GM18909 (cell line): Measurements from ENCODE around the gene DLG2.
"Not testable (repeated sequence)": the region's sequence is repeated elsewhere in the genome, so short reads cannot be mapped to it uniquely, and the experiment has no call there.

Experiments
- ATAC-seq: cut with Tn5 transposase; IDR thresholded peaks from one replicate; pipeline ENCODE4 v1.9.1; 2021; ENCODE audit warnings: mild to moderate bottlenecking; ENCODE audit not compliant: unreplicated experiment, poor library complexity

The DLG2 gene

DNA sequence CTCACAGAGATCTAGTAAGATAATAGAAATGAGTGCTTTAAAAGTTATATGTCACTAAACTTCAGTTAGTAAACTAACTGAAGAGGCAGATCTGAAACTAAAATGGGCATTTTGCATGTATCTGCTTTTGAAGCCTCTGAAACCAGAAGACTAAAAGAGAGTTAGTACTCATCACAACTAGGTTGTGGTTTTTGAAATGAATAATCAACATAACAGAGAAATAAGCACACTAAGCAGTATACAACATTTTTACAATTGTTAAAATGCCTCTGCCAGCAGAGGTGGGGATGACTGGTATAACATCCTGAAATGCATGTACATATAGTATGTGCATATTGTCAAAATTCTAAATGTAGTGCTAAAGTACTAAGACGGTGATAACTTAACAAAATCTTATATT is 564.5 kb downstream of the DLG2 start:
- ATAC-seq = peak; percentile 100

- ATAC-seq = no peak
Measured at GRCh38 chr11:85052636-85053035, 574.5 kb downstream of the DLG2 start.

DNA sequence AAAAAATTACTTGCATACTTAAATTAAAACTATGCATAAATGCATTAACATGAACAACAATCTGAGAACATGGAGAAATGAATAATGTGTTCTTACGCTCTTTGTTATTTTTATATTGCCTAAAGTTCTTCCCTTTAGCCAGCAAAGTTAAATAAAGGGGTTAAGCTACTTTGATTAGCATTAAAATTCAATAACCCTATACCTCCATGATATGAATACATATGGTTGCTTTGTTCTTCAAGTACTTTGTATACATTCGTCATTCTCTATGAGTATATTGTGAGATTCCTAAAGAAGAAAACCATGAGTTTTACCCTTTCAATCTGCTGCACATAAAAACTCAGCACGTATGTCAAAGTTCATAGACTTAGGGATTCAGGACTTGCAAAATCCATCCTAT is 578.3 kb downstream of the DLG2 start:
- no peak for ATAC-seq

- ATAC-seq = no peak
Measured at GRCh38 chr11:85045716-85046115, 581.4 kb downstream of the DLG2 start.

DNA sequence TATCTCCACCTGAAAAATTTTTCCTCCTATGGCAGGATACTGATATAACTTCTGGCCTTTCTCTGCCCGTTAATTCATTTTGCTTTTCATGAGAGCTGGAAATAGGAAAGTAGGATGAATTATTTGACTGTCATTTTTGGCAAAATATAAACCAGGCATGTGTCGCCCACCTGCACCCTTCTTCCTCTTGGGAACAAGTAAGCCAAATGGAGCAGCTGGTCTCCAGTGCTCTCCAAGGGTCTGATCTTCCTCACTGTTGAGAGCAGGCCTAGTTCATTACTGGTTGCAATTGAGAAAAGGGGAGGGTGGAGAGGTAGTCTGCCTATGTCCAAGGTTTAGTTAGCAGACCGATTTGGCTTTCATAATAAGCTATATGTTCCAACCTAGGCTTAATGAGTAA is 582.2 kb downstream of the DLG2 start:
- no peak for ATAC-seq

- no peak for ATAC-seq
Measured at GRCh38 chr11:85042361-85042760, 584.8 kb downstream of the DLG2 start.

GRCh38 chr11:85040166-85040565 is 587.0 kb downstream of the DLG2 start:
- no peak for ATAC-seq

DNA sequence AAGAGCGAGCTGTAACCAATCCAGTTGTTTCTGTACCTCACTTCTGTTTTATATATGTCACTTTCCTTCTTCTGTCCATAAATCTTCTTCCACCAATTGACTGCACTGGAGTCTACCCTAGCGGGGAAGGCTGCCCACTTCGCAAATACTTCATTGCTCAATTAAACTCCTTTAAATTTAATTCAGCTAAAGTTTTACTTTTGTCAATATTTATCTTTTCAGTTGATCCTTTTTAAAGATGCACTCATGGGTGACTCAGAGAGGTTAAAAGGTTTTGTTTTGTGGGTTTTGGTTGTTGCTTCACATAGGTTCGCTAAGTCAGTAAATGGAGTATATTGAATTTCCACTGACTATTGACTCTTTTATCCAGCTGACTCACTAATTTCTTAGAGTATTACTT is 597.2 kb downstream of the DLG2 start:
- no peak for ATAC-seq

GRCh38 chr11:85028329-85029101 is 598.6 kb downstream of the DLG2 start:
- ATAC-seq = no peak

DNA sequence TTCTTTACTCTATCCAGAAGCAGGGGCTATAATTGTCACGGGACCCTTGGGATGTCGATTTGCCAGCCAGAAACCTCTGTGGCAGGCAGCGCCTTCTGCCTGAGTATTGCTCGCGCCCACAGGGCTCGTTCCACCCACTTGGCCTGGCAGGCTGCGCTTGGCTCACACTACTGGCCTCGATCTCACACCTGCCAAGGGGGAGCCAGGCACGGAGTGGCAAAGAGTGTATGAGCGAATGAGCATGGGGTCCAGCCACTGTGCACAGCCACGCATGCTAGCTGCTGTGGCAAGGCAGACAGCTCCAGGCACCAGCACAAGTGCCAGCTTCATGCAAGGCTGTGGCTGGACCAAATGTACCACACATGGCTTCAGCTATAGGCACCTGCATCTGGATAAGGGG is 599.8 kb downstream of the DLG2 start:
- ATAC-seq = no peak

DNA sequence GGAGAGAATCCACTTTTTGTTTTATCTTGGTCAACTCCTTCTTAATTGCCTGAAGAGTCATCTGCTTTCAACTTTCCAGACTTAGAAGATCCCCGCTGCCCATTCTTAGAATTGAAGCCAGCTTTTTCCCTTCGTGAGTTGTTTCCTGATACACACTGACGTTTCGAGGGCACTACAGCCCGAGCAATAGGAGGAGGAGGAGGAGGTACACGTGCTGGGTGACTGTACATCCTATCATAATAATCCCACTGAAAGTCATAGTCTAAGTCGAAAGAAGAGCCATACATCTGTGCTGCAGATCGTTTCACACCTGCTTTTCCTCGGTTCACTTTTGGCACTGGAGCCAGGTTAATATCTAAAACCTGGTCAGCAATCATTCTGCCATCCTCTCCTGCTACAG is 606.1 kb downstream of the DLG2 start:
- no peak for ATAC-seq

- peak; percentile 48 for ATAC-seq
Measured at GRCh38 chr11:84993386-84993785, 633.8 kb downstream of the DLG2 start.

DNA sequence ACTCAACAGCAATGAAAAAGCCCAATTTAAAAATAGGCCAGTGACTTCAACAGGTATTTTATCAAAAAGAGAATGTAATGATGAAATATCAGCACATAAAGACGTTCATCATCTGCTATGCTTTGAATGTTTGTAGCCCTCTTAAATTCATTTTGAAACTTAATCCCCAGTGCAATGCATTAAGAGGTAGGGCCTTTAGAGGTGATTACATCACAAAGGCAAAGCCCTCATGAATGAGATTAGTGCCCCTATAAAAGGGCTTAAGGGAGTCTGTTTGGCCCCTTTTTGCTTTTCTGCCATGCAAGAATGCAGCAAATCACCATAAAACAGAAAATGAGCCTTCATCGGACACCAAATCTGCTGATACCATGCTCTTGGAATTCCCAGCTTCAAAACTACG is 637.0 kb downstream of the DLG2 start:
- no peak for ATAC-seq

GRCh38 chr11:84987686-84988187 is 639.4 kb downstream of the DLG2 start:
- ATAC-seq = not testable (repeated sequence)

DNA sequence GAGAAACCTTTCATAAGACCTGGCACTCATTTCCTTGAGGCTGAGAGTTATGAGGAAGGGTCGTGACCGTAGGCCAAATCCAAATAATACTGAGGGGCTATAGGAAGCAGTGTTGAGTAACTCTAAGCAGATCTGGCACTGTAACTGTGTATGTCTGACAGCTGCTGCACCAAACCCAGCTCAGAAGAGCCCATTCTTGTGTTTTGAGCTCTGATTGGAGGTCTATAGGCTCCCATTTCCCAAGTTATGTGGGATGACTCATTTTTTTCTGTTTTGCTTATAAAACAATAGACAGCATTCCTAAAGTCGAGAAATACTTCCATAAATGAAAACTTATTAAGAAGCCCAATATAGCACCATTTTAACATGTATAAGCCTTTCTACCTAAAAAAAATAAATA is 645.8 kb downstream of the DLG2 start:
- no peak for ATAC-seq

DNA sequence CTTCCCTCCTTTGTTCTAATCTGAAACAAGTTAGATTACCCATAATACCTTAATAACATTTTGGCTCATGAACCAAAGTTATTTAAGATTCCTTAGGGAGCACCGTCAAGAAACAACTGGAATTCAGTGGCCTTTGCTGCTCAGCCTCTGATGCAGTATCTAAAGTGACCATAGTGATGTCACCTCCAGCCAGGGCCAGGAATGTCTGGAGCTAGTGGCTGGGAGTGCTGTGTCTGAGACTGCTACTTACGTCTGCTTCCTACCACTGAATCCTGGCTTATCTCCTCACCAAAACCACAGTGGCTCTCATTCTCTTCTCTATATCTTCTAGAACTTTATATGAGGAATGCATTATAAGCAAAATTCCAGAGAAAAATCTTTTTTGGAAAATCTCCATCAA is 658.0 kb downstream of the DLG2 start:
- no peak for ATAC-seq

- ATAC-seq = no peak
Measured at GRCh38 chr11:84965484-84965883, 661.7 kb downstream of the DLG2 start.

DNA sequence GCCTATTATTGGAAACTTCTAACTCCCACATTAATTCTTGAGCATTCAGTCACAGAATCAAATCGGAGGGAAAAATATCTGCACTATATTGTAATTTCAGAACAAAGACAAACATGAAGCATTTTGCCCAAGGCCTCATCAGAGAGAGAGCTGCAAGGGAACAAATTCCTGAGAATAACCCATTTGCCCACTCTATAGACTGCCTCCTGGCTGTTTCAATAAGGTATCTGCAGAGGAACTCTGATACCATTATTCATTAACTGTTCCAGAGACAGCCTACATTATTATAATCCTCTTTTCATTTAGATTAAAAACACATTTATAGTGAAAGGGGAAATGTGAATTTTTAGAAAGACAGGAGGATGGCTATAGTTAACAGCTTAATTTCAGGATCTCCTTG is 663.9 kb downstream of the DLG2 start:
- ATAC-seq = no peak

- no peak for ATAC-seq
Measured at GRCh38 chr11:84962018-84962417, 665.1 kb downstream of the DLG2 start.

DNA sequence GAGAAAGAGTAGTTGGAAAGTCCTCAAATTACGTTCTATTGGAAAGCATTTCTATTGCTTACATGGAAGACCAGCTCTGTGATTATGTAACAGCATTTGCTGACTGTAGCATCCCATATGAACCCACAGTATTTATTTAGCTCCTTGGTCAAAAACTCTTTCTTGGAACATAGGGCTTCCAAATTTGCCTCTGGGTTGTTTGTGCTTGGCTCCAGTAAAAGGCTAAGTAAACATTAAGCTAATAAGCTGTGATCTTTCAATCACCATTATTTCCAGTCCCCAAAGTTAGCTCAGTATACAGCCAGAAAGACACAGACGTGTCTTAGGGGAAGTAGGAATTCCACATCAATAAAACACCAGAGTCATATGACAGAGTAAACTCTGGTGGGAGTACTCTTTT is 668.8 kb downstream of the DLG2 start:
- no peak for ATAC-seq

DNA sequence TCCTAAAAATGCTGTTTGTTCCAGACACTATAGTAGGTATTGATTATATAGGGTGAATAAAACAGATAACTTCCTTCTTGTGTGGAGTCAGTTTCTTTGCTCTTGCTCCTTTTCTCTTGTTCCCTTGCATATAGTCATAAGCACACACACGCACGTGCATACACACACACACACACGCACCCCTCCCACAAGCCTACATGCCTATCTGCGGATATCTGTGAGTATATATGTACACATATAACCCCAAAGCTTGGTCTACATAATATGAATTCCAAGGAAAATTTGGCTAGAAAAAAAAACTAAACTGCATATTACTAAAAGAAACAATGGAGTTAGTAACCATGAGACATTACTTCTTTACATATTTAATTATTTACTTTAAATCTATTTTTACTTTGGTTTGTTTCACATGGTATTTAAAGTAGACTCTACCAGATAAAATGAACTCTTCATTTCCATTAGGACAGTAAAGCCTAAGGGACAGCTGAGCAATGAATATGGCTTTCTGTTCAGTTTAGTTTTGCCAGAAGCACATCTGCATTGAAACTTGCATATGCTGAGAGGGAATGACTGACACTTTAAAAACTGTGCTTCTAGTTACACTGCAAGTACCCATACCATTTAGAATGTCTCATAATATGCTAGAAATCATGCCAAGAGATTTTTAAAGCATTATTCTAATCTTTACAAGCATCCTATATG is 676.4 kb downstream of the DLG2 start:
- ATAC-seq = no peak
